Activated CD8-positive, alpha-beta memory T cell treated with anti-CD3 and anti-CD28 coated beads, Interleukin-2, amount 10 ng/mL, durations not matched to agents 7 days and 5 days (primary cell): ENCODE data around the gene RUNDC3A. TPM values are rescaled to one million over a fixed set of nuclear protein-coding genes. Genes with fewer than 3 reads are reported as not detected.
A peak's percentile ranks its signal among the peaks of the same experiment; 100 is the strongest.

Experiments used
- ATAC-seq: fragments of 150-1000 bp; cut with Tn5 transposase; one replicate; pipeline ENCODE4 v1.10.0; 2021; ENCODE audit warnings: moderate library complexity
- CTCF ChIA-PET: fragments of 350-600 bp; sonication (Branson Sonifier 250); formaldehyde crosslinking; loops from one replicate; lab custom pipeline; 2021; ENCODE audit warnings: antibody characterized with exemption; lab: Charles Lee
- DNase-seq: peaks from one replicate; pipeline ENCODE4 v3.0.0-alpha.2; 2020
- H3K27ac Mint-ChIP-seq: one replicate; pipeline ENCODE4 v1.8.0; 2021; ENCODE audit warnings: mild to moderate bottlenecking, mixed read lengths
- H3K27me3 Mint-ChIP-seq: one replicate; pipeline ENCODE4 v1.8.0; 2021; ENCODE audit warnings: mixed read lengths
- H3K36me3 Mint-ChIP-seq: one replicate; pipeline ENCODE4 v1.8.0; 2021; ENCODE audit warnings: mild to moderate bottlenecking, mixed read lengths
- H3K4me1 Mint-ChIP-seq: one replicate; pipeline ENCODE4 v1.8.0; 2021; ENCODE audit warnings: mixed read lengths
- H3K4me3 Mint-ChIP-seq: one replicate; pipeline ENCODE4 v1.8.0; 2021; ENCODE audit warnings: mild to moderate bottlenecking, moderate library complexity, mixed read lengths
- H3K9me3 Mint-ChIP-seq: one replicate; pipeline ENCODE4 v1.8.0; 2022; ENCODE audit warnings: low read depth, mixed read lengths
- total RNA-seq, 2 experiments: library from RNA; stranded (reverse); gene quantifications; one replicate each; pipeline ENCODE4 v1.2.3, GENCODE V29; 2021

RUNDC3A gene
- total RNA-seq, 2 experiments from 2014 or later, result 0.18 TPM; not detected in 1

DNA sequence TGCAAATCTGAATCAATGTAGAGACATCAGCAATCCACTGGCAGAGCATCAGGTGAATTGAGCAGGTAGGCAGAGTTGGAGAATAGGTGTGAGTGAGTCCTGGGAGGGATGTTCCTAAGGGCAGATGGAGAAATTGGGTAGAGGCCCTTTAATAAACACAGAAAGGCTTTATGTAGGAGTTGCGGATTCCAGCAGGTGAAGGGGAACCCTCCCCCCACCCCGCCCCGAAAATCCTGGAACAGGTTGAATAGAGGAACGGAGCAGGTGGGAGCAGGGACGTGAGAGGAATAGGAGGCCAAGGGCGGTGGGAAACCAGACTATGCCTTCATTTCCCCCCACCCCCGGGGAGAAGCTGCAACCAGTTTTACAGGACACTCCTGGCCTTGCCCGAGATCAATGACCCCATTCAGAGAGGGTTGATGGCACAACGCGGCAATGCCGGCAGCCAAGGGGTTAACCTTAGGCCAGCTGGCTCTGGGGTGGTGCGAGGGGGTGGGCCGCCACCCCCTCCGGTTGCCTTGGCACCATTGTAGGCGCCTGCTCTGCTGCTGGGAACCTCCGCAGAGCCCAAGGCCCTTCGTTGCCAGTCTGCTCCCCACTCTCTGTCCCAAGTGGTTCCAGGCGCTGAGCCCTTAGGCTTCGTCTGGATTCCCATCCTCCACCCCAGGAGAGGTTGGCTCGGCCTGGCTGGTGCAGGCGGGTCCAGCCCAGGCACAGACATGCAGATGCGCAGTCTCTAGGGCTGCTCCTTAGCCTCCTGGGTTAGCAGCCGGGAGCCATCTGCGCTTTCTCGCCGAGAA is 814 bp upstream of the RUNDC3A start:
- no peak for DNase-seq
- H3K9me3 Mint-ChIP-seq, result no peaks in the 10 kb centered on the region
- H3K4me1 Mint-ChIP-seq, result peaks cover 5% of the 10 kb centered on the region
- peaks cover 31% of the 10 kb centered on the region for H3K27me3 Mint-ChIP-seq
- no peaks in the 10 kb centered on the region for H3K36me3 Mint-ChIP-seq
- peak; percentile 5 for ATAC-seq
- CTCF ChIA-PET, result interaction anchor here (0.6 to 1.4 kb wide), 2 partner anchors 38 to 97 kb away, joined by 4 to 5 read pairs; no protein-coding TSS in a partner anchor
- H3K4me3 Mint-ChIP-seq, result no peak overlapping the region
- no peak overlapping the region for H3K27ac Mint-ChIP-seq

GRCh38 chr17:44308865-44309264 is 464 bp downstream of the RUNDC3A start:
- H3K27me3 Mint-ChIP-seq, result peaks cover 25% of the 10 kb centered on the region
- H3K27ac Mint-ChIP-seq, result no peak overlapping the region
- CTCF ChIA-PET, result interaction anchor here (1.4 kb wide), 1 partner anchor 99 kb away, joined by 5 read pairs; no protein-coding TSS in a partner anchor
- ATAC-seq (no peak), DNase-seq (no peak)
- H3K9me3 Mint-ChIP-seq, result no peaks in the 10 kb centered on the region
- H3K36me3 Mint-ChIP-seq, result no peaks in the 10 kb centered on the region
- peaks cover 5% of the 10 kb centered on the region for H3K4me1 Mint-ChIP-seq
- H3K4me3 Mint-ChIP-seq, result no peak overlapping the region

- Mint-ChIP-seq H3K9me3 (no peaks in the 10 kb centered on the region), H3K4me1 (peaks cover 3% of the 10 kb centered on the region), H3K36me3 (no peaks in the 10 kb centered on the region), H3K27me3 (peaks cover 27% of the 10 kb centered on the region), H3K4me3 (no peak overlapping the region), H3K27ac (no peak overlapping the region)
- CTCF ChIA-PET, result no interaction called here
- DNase-seq, result peak; percentile 39
- no peak for ATAC-seq
Measured at GRCh38 chr17:44309472-44309871, 1.1 kb downstream of the RUNDC3A start.

- no peak overlapping the region for H3K27ac Mint-ChIP-seq
- no peaks in the 10 kb centered on the region for H3K36me3 Mint-ChIP-seq
- H3K4me1 Mint-ChIP-seq, result peaks cover 3% of the 10 kb centered on the region
- H3K9me3 Mint-ChIP-seq, result no peaks in the 10 kb centered on the region
- DNase-seq (no peak), ATAC-seq (no peak)
- no peak overlapping the region for H3K4me3 Mint-ChIP-seq
- CTCF ChIA-PET, result no interaction called here
- H3K27me3 Mint-ChIP-seq, result peaks cover 25% of the 10 kb centered on the region
Measured at GRCh38 chr17:44310188-44310587, 1.8 kb downstream of the RUNDC3A start.

- no peak overlapping the region for H3K27ac Mint-ChIP-seq
- H3K4me1 Mint-ChIP-seq, result peaks cover 6% of the 10 kb centered on the region
- CTCF ChIA-PET, result interaction anchor here (0.6 to 2.5 kb wide), 4 partner anchors 21 to 101 kb away, joined by 3 to 8 read pairs (median 5); no protein-coding TSS in a partner anchor
- H3K36me3 Mint-ChIP-seq, result no peaks in the 10 kb centered on the region
- H3K27me3 Mint-ChIP-seq, result peaks cover 30% of the 10 kb centered on the region
- H3K9me3 Mint-ChIP-seq, result no peaks in the 10 kb centered on the region
- ATAC-seq (no peak), DNase-seq (no peak)
- no peak overlapping the region for H3K4me3 Mint-ChIP-seq
Measured at GRCh38 chr17:44310609-44311376, 2.4 kb downstream of the RUNDC3A start.

DNA sequence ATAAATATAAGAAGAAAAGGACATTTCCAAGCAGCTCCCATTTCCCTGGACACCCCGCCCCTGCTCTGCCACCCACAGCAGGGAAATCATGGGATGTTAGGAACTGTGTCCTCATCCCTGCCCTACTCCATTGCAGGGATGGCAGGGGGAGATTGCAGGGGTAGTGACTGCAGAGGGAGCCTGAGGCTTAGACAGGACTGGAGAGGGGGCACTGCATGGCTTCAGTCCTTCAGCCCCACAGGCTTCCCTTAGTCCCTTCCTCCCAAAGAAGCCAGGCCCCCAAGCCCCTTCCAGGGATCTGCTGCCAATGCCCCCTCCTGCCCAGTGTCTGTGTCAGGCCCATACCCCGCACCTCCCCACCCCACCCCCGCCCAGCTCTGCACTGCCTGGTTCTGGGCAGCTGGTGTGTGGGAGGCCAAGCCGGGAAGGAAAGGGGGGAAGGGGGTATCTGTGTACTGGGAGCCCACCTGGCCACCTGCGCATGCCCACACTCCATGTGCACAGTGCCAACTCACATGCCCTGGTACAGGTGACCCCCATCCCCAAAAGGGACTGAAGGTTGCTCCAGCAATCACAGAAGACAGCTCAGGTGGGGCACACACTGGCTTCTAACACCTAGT is 3.3 kb downstream of the RUNDC3A start:
- H3K27ac Mint-ChIP-seq, result no peak overlapping the region
- CTCF ChIA-PET, result interaction anchor here (0.6 to 2.5 kb wide), 3 partner anchors 53 to 101 kb away, joined by 3 to 8 read pairs (median 7); no protein-coding TSS in a partner anchor
- peaks cover 12% of the 10 kb centered on the region for H3K4me1 Mint-ChIP-seq
- no peak overlapping the region for H3K4me3 Mint-ChIP-seq
- no peak for DNase-seq
- H3K36me3 Mint-ChIP-seq, result no peaks in the 10 kb centered on the region
- no peak for ATAC-seq
- H3K27me3 Mint-ChIP-seq, result peaks cover 33% of the 10 kb centered on the region
- no peaks in the 10 kb centered on the region for H3K9me3 Mint-ChIP-seq

DNA sequence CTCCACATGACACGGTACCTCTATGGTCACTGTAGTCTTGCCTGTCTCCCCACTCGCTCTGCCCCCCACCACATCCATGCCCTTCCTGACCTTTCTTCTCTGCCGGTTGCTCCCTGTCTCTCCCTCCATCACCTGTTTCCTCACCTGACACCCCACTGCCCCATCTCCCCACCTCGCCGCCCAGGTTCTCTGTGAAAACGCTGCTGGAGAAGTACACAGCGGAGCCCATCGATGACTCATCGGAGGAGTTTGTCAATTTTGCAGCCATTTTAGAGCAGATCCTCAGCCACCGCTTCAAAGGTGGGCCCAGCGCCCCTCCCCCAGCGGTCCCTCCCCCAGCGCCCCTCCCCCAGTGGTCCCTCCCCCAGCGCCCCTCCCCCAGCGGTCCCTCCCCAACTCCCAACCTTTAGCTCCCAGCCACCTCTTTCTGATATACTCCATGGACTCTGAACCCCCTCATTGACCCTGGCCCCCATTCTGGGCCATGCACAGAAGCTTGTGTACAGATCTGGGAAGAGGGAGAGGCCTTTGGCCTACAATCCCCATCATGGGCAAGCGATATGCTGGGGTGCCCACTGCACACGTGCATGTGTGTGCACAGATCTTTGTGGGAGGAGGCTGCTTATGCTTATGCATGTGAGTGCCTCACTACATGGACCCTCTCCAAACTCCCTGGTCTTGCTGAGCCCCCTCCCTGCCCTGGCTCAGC is 4.1 kb downstream of the RUNDC3A start:
- no peak for ATAC-seq
- Mint-ChIP-seq H3K27ac (no peak overlapping the region), H3K27me3 (peaks cover 33% of the 10 kb centered on the region), H3K9me3 (no peaks in the 10 kb centered on the region), H3K36me3 (no peaks in the 10 kb centered on the region), H3K4me3 (no peak overlapping the region), H3K4me1 (peaks cover 12% of the 10 kb centered on the region)
- CTCF ChIA-PET, result interaction anchor here (2.5 kb wide), 1 partner anchor 102 kb away, joined by 8 read pairs; no protein-coding TSS in a partner anchor
- DNase-seq, result no peak

DNA sequence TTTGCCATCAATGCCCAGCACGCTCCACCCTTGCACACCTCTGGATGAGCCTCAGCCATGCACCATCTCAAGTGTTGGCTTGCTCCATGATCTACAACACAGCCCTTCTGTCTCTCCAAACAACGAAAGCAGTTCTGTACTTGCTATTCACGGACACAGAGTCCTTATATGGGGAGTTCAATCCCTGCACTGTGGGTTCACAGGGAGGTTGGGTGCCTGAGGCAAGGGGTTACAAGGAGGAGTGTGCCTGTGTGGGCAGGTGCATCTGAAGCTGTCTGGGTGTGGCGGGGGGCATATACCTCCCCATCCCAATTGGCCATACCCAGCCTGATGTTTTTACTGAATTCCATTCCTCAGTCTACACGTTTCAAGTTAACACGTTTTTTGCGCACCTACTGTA is 5.6 kb downstream of the RUNDC3A start:
- Mint-ChIP-seq H3K27me3 (peaks cover 31% of the 10 kb centered on the region), H3K4me1 (peaks cover 12% of the 10 kb centered on the region), H3K36me3 (no peaks in the 10 kb centered on the region), H3K27ac (no peak overlapping the region), H3K4me3 (no peak overlapping the region), H3K9me3 (no peaks in the 10 kb centered on the region)
- ATAC-seq, result no peak
- CTCF ChIA-PET, result interaction anchor here (0.7 to 2.0 kb wide), 5 partner anchors 13 to 104 kb away, joined by 3 to 11 read pairs (median 3); no protein-coding TSS in a partner anchor
- DNase-seq, result no peak

GRCh38 chr17:44314524-44314868 is 6.1 kb downstream of the RUNDC3A start:
- H3K36me3 Mint-ChIP-seq, result no peaks in the 10 kb centered on the region
- H3K9me3 Mint-ChIP-seq, result no peaks in the 10 kb centered on the region
- DNase-seq, result no peak
- peaks cover 31% of the 10 kb centered on the region for H3K27me3 Mint-ChIP-seq
- no peak for ATAC-seq
- peaks cover 9% of the 10 kb centered on the region for H3K4me1 Mint-ChIP-seq
- no peak overlapping the region for H3K4me3 Mint-ChIP-seq
- CTCF ChIA-PET, result interaction anchor here (1.0 to 2.0 kb wide), 4 partner anchors 17 to 104 kb away, joined by 3 to 11 read pairs (median 6); no protein-coding TSS in a partner anchor
- H3K27ac Mint-ChIP-seq, result no peak overlapping the region

GRCh38 chr17:44314869-44315661 is 6.7 kb downstream of the RUNDC3A start:
- Mint-ChIP-seq H3K9me3 (no peaks in the 10 kb centered on the region), H3K4me1 (peaks cover 9% of the 10 kb centered on the region), H3K27me3 (peaks cover 31% of the 10 kb centered on the region), H3K27ac (no peak overlapping the region), H3K36me3 (no peaks in the 10 kb centered on the region), H3K4me3 (peak overlapping the region; percentile 59)
- peak; percentile 69 for ATAC-seq
- peak; percentile 56 for DNase-seq
- CTCF ChIA-PET, result interaction anchor here (0.9 to 2.0 kb wide), 6 partner anchors 16 to 105 kb away, joined by 3 to 11 read pairs (median 5); partner anchors contain the start of gene FAM171A2

DNA sequence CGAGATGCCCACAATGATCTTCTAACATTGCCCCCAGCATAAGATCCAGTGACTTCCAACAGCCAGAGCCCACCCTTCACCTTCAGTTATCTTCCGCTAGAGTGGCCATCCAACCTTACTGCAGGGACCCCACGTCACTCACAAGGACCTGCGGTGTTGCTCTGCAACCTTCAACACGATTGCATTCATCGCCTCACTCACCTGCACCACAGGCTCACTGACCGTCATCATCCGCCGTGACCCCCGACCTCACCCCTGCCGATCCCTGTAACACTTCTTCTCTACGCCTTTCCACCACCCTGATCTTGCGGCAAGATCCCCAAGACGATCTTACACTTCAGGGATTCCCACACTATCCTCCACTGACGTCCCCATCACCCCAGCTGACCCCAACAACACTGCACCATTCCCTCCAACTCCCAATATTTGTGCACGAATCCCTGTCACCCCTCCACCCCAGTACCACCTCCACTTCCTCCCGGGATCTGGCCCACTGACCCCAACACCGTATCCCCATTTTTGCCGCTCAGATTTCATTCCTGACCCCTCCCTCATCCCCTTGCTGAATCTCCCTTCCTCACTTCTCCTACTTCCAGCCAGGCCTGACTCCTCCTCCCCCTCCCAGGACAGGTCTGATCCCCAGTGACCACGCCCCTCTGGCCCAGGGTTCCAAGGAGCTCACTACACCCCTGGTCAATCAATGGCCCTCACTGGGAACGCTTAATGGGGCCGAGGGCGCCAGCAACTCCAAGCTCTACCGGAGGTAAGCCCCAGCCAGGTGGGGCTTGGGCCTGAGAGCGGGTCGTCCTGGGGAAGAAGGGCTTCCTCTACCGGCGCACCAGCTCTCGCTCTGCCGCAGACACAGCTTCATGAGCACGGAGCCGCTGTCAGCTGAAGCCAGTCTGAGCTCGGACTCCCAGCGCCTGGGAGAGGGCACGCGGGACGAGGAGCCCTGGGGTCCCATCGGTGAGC is 7.6 kb downstream of the RUNDC3A start:
- peak overlapping the region; percentile 8 for H3K4me3 Mint-ChIP-seq
- DNase-seq (no peak), ATAC-seq (no peak)
- H3K36me3 Mint-ChIP-seq, result peaks cover under 1% of the 10 kb centered on the region
- H3K27ac Mint-ChIP-seq, result no peak overlapping the region
- CTCF ChIA-PET, result interaction anchor here (0.9 to 2.5 kb wide), 8 partner anchors 14 to 217 kb away, joined by 4 to 14 read pairs (median 8); partner anchors contain the start of gene FAM171A2
- H3K4me1 Mint-ChIP-seq, result peaks cover 9% of the 10 kb centered on the region
- H3K9me3 Mint-ChIP-seq, result no peaks in the 10 kb centered on the region
- H3K27me3 Mint-ChIP-seq, result peaks cover 31% of the 10 kb centered on the region
